CD14-positive monocyte (primary cell): Measurements from ENCODE around the gene S100A10. TPM values are rescaled to one million over a fixed set of nuclear protein-coding genes. Genes with fewer than 3 reads are reported as not detected.

ENCODE experiments used
- DNase-seq, 3 donors: peaks; one replicate each; pipeline ENCODE4 v3.0.0-alpha.2; 2011 to 2022
- H2AFZ ChIP-seq: 2 replicates; pipeline ENCODE4 v1.6.0; 2012; ENCODE audit warnings: mild to moderate bottlenecking, low read depth, low read length, inconsistent platforms; ENCODE audit not compliant: insufficient read depth, poor library complexity, severe bottlenecking
- H3K27ac ChIP-seq, 2 donors: 1 replicate in 1 of 2; 2 replicates in 1 of 2; pipeline ENCODE4 v1.5.1; 2012 to 2013; ENCODE audit warnings: low read length in 2 of 2, control low read depth in 1 of 2, inconsistent platforms in 1 of 2, low read depth in 1 of 2, mild to moderate bottlenecking in 1 of 2
- H3K27me3 ChIP-seq, 2 donors: one replicate each; pipeline versions ENCODE4 v1.6.0 to v1.6.1; 2011 to 2013; ENCODE audit warnings: low read length in 2 of 2; ENCODE audit not compliant: control insufficient read depth in 2 of 2, insufficient read depth in 2 of 2
- H3K36me3 ChIP-seq, 2 donors: replicated peaks in 1 of 2; 1 replicate in 1 of 2; 2 replicates in 1 of 2; pipeline versions ENCODE4 v1.5.1 to v1.6.1; 2012 to 2013; ENCODE audit warnings: low read length in 2 of 2, control low read depth in 1 of 2, inconsistent platforms in 1 of 2, mild to moderate bottlenecking in 1 of 2; ENCODE audit not compliant: insufficient read depth in 2 of 2, control insufficient read depth in 1 of 2
- H3K4me1 ChIP-seq, 2 donors: 1 replicate in 1 of 2; 2 replicates in 1 of 2; pipeline versions ENCODE4 v1.5.1 to v1.6.1; 2012 to 2013; ENCODE audit warnings: low read length in 2 of 2, control low read depth in 1 of 2, inconsistent platforms in 1 of 2, mild to moderate bottlenecking in 1 of 2, moderate library complexity in 1 of 2; ENCODE audit not compliant: insufficient read depth in 2 of 2, control insufficient read depth in 1 of 2
- H3K4me2 ChIP-seq: replicated peaks from 2 replicates; pipeline ENCODE3; 2012; ENCODE audit warnings: low read length, moderate library complexity, mild to moderate bottlenecking; ENCODE audit not compliant: poor library complexity, severe bottlenecking; ENCODE audit errors: extremely low read depth
- H3K4me3 ChIP-seq, 3 experiments: fragments of 200-600 bp in 1 of 3; sonication (generic) in 1 of 3; replicated peaks in 1 of 3; 1 replicate in 2 of 3; 2 replicates in 1 of 3; pipeline ENCODE4 v1.5.1; 2011 to 2013; ENCODE audit warnings: low read length in 3 of 3, mild to moderate bottlenecking in 3 of 3, control low read depth in 2 of 3, low read depth in 2 of 3, inconsistent platforms in 1 of 3, moderate library complexity in 1 of 3
- H3K79me2 ChIP-seq: 2 replicates; pipeline ENCODE4 v1.6.0; 2012; ENCODE audit warnings: mild to moderate bottlenecking, control low read depth, inconsistent platforms, low read length, moderate library complexity; ENCODE audit not compliant: insufficient read depth
- H3K9ac ChIP-seq: 2 replicates; pipeline ENCODE4 v1.6.0; 2017; ENCODE audit warnings: low read length, mild to moderate bottlenecking; ENCODE audit not compliant: insufficient read depth, poor library complexity, severe bottlenecking
- H3K9me3 ChIP-seq, 2 donors: replicated peaks in 1 of 2; 1 replicate in 1 of 2; 2 replicates in 1 of 2; pipeline versions ENCODE4 v1.5.1 to v1.6.1; 2012 to 2013; ENCODE audit warnings: low read length in 2 of 2, control low read depth in 1 of 2; ENCODE audit not compliant: control insufficient read depth in 1 of 2, insufficient read depth in 1 of 2
- H4K20me1 ChIP-seq: 2 replicates; pipeline ENCODE4 v1.6.0; 2012; ENCODE audit warnings: mild to moderate bottlenecking, low read length, control low read depth, moderate library complexity; ENCODE audit not compliant: insufficient read depth
- H3K27ac Mint-ChIP-seq, 7 donors: one replicate each; pipeline ENCODE4 v1.8.0; 2020; ENCODE audit warnings: mild to moderate bottlenecking in 7 of 7, mixed read lengths in 7 of 7, moderate library complexity in 6 of 7, inconsistent platforms in 2 of 7
- H3K27me3 Mint-ChIP-seq, 3 donors: one replicate each; pipeline ENCODE4 v1.8.0; 2021 to 2022; ENCODE audit warnings: low read depth in 3 of 3, mild to moderate bottlenecking in 3 of 3, mixed read lengths in 3 of 3, moderate library complexity in 3 of 3, inconsistent platforms in 1 of 3
- H3K36me3 Mint-ChIP-seq, 2 donors: one replicate each; pipeline ENCODE4 v1.8.0; 2020; ENCODE audit warnings: mixed read lengths in 2 of 2, inconsistent platforms in 1 of 2, mild to moderate bottlenecking in 1 of 2
- H3K4me1 Mint-ChIP-seq: one replicate; pipeline ENCODE4 v1.8.0; 2020; ENCODE audit warnings: mild to moderate bottlenecking, mixed read lengths
- H3K4me3 Mint-ChIP-seq, 2 donors: one replicate each; pipeline ENCODE4 v1.8.0; 2020; ENCODE audit warnings: mild to moderate bottlenecking in 2 of 2, mixed read lengths in 2 of 2, moderate library complexity in 1 of 2
- H3K9me3 Mint-ChIP-seq, 7 donors: one replicate each; pipeline ENCODE4 v1.8.0; 2020 to 2022; ENCODE audit warnings: mixed read lengths in 7 of 7, mild to moderate bottlenecking in 6 of 7, moderate library complexity in 6 of 7, inconsistent platforms in 2 of 7
- CTCF ChIP-seq: fragments of 200-600 bp; IDR thresholded peaks from one replicate; pipeline ENCODE4 v1.8.0; 2022; ENCODE audit warnings: antibody characterized with exemption, mild to moderate bottlenecking
- WGBS: methylation state at CpG from one replicate; pipeline ENCODE4 v1.1.5; 2013; ENCODE audit warnings: missing lambda C conversion rate; ENCODE audit not compliant: insufficient coverage; 5-methylcytosine and 5-hydroxymethylcytosine counted together
- intact Hi-C, 2 donors: fragments of 100-400 bp; cut with micrococcal nuclease; formaldehyde crosslinking; loops; one replicate each; pipeline versions ENCODE4 v1.15.0 to v1.15.1; 2023
- polyA plus RNA-seq, 3 donors: library from polyadenylated mRNA; depleted of rRNA in 1 of 3; unstranded in 2 of 3; stranded (reverse) in 1 of 3; fragments of 300-500 nt in 2 of 3; fragments of >200 nt in 1 of 3; fragmentation: Illumina TruSeq in 2 of 3; gene quantifications; 1 replicate in 2 of 3; 2 replicates in 1 of 3; pipeline ENCODE4 v1.2.3, GENCODE V29; 2012 to 2021

Gene S100A10
- polyA plus RNA-seq, 3 donors = 422 to 2,138 (median 2,129) TPM

DNA sequence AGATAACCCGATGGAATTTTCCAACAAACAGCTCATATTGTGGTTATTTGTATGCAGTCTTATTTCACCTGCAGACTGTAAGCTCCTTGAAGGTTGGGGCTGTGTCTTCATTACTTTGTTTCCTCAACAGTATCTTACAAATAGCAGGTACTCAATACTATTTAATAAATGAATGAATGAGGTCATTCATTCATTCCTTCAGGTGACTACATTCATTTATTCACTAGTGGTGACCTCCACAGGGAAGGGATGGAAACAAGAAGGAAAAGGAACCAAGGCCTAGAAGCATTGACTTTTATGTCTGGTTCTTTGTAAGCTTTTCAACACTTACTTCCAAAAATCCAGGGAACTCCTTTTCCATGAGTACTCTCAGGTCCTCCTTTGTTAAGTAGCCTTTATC lies 7.9 kb downstream of the S100A10 start:
- peaks cover 67 to 83% of the 10 kb centered on the region in 2 donors for H3K36me3 Mint-ChIP-seq
- Histone ChIP-seq H3K9ac (no peak overlapping the region), H3K27ac (no peak overlapping the region), H3K4me2 (no peak overlapping the region), H3K36me3 (peaks cover 52 to 65% of the 10 kb centered on the region in 2 donors), H3K79me2 (peaks cover 68% of the 10 kb centered on the region), H2AFZ (no peak overlapping the region), H4K20me1 (peaks cover 95% of the 10 kb centered on the region), H3K4me3 (no peak overlapping the region), H3K9me3 (no peaks in the 10 kb centered on the region), H3K27me3 (no peaks in the 10 kb centered on the region), H3K4me1 (peaks cover 53 to 59% of the 10 kb centered on the region in 2 donors)
- DNase-seq = no peak
- no peak for TF ChIP-seq CTCF
- WGBS = no CpG with 5 or more reads among the region's 1 CpG
- H3K4me3 Mint-ChIP-seq = no peak overlapping the region
- H3K27me3 Mint-ChIP-seq = peaks cover 1 to 4% (median 2%) of the 10 kb centered on the region in 3 donors
- H3K27ac Mint-ChIP-seq = no peak overlapping the region
- intact Hi-C loops = no loop called here
- H3K9me3 Mint-ChIP-seq = no peaks in the 10 kb centered on the region
- peaks cover 61% of the 10 kb centered on the region for H3K4me1 Mint-ChIP-seq

DNA sequence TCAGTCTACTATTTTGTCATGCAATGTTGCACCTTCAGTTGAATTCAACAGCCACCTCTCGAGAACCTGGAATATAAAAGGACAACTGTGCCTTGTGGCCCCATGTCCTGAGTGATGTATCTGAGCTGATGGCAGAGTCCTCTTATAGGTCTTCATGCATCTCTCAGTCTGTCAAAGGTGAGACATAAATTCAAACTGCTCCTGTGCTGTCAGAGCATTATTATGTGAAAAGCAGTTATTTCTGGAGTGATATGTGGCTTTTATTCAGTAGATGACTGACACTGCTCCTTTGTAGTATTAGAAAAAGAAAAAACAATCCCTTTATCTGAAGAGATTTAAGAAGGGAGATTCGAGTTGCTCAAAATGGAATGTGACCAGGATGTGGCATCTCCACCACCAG lies 8.4 kb downstream of the S100A10 start:
- Histone ChIP-seq H3K9ac (no peak overlapping the region), H3K27ac (no peak overlapping the region), H3K4me2 (no peak overlapping the region), H3K36me3 (peaks cover 55 to 65% of the 10 kb centered on the region in 2 donors), H3K27me3 (no peaks in the 10 kb centered on the region), H3K79me2 (peaks cover 63% of the 10 kb centered on the region), H3K4me1 (peaks cover 48 to 54% of the 10 kb centered on the region in 2 donors), H3K9me3 (no peaks in the 10 kb centered on the region), H2AFZ (no peak overlapping the region), H3K4me3 (no peak overlapping the region), H4K20me1 (peaks cover 95% of the 10 kb centered on the region)
- peaks cover 1 to 4% (median 2%) of the 10 kb centered on the region in 3 donors for H3K27me3 Mint-ChIP-seq
- no peaks in the 10 kb centered on the region for H3K9me3 Mint-ChIP-seq
- H3K4me3 Mint-ChIP-seq = no peak overlapping the region
- 100% methylated on average over 1 of the region's 2 CpGs for WGBS
- DNase-seq = no peak
- no peak for TF ChIP-seq CTCF
- peaks cover 56% of the 10 kb centered on the region for H3K4me1 Mint-ChIP-seq
- peaks cover 69 to 83% of the 10 kb centered on the region in 2 donors for H3K36me3 Mint-ChIP-seq
- H3K27ac Mint-ChIP-seq = no peak overlapping the region
- intact Hi-C loops = no loop called here
